Gastroesophageal sphincter (tissue), 4 donors: ENCODE data around the gene PCDHA4. TPM values are rescaled to one million over a fixed set of nuclear protein-coding genes. Genes with fewer than 3 reads are reported as not detected.
"Not testable (repeated sequence)": the region's sequence is repeated elsewhere in the genome, so short reads cannot be mapped to it uniquely, and the experiment has no call there.

Experiments
- ATAC-seq: fragments of 150-250 bp; one replicate; pipeline ENCODE4 v1.9.1; 2016; ENCODE audit warnings: mild to moderate bottlenecking, moderate library complexity
- H3K27ac ChIP-seq, 4 donors: fragments of 200-600 bp; sonication (generic) in 3 of 4; 1 replicate in 3 of 4; 2 replicates in 1 of 4; pipeline ENCODE4 v1.5.1; 2016 to 2019
- H3K27me3 ChIP-seq: fragments of 200-600 bp; sonication (generic); one replicate; pipeline ENCODE4 v1.5.1; 2019
- H3K36me3 ChIP-seq, 2 donors: fragments of 200-600 bp; sonication (generic); one replicate each; pipeline ENCODE4 v1.5.1; 2019; ENCODE audit warnings: control low read depth in 1 of 2
- H3K4me1 ChIP-seq, 3 donors: fragments of 200-600 bp; sonication (generic); 1 replicate in 2 of 3; 2 replicates in 1 of 3; pipeline ENCODE4 v1.5.1; 2016 to 2019; ENCODE audit warnings: control low read depth in 2 of 3
- H3K4me3 ChIP-seq, 2 donors: fragments of 200-600 bp; sonication (generic); one replicate each; pipeline ENCODE4 v1.5.1; 2019; ENCODE audit warnings: mild to moderate bottlenecking in 1 of 2, moderate library complexity in 1 of 2
- H3K9me3 ChIP-seq, 3 donors: fragments of 200-600 bp; sonication (generic); one replicate each; pipeline ENCODE4 v1.5.1; 2017 to 2019; ENCODE audit warnings: control low read depth in 2 of 3
- EP300 ChIP-seq: sonication (generic); formaldehyde crosslinking; IDR thresholded peaks from one replicate; pipeline ENCODE4 v1.6.1; 2017; ENCODE audit warnings: antibody characterized with exemption, mild to moderate bottlenecking
- POLR2A ChIP-seq, 2 donors: fragments of 450-650 bp; IDR thresholded peaks; one replicate each; pipeline ENCODE4 v1.6.1; 2017; ENCODE audit warnings: antibody characterized with exemption in 2 of 2, mild to moderate bottlenecking in 2 of 2, moderate library complexity in 1 of 2
- POLR2AphosphoS5 ChIP-seq: sonication (generic); formaldehyde crosslinking; IDR thresholded peaks from one replicate; pipeline ENCODE4 v1.6.1; 2017; ENCODE audit warnings: antibody characterized with exemption
- WGBS, 2 donors: methylation state at CpG; one replicate each; pipeline ENCODE4 v1.1.5; 2018; ENCODE audit warnings: low coverage in 1 of 2; 5-methylcytosine and 5-hydroxymethylcytosine counted together
- total RNA-seq, 4 donors: library from RNA; depleted of rRNA; stranded (reverse); fragments of >200 nt; gene quantifications; one replicate each; pipeline ENCODE4 v1.1.0, GENCODE V29; 2016
- TF ChIP-seq, protein P1 (sequence below), 4 experiments: fragments of 200-600 bp in 2 of 4; fragments of 450-650 bp in 2 of 4; sonication (generic) in 1 of 4; IDR thresholded peaks; one replicate each; pipeline ENCODE4 v1.5.1; 2017 to 2019; ENCODE audit warnings: antibody characterized with exemption in 4 of 4, mild to moderate bottlenecking in 2 of 4, moderate library complexity in 2 of 4

Gene PCDHA4
- total RNA-seq, 4 donors from 2014 or later = 0.13 to 0.96 (median 0.31) TPM; not detected in 1

DNA sequence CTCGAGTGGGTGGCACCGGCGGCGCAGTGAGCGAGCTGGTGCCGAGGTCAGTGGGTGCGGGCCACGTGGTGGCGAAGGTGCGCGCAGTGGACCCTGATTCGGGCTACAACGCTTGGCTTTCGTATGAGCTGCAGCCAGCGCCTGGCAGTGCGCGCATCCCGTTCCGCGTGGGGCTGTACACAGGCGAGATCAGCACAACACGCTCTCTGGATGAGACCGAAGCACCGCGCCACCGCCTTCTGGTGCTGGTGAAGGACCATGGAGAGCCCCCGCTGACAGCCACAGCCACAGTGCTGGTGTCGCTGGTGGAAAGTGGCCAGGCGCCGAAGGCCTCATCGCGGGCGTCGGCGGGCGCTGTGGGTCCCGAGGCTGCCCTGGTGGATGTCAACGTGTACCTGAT, 16.6 kb downstream of the PCDHA4 start:
- peaks cover 55% of the 10 kb centered on the region for H3K27me3 ChIP-seq
- WGBS, 2 donors = no CpG with 5 or more reads among the region's 38 CpGs
- H3K9me3 ChIP-seq = peaks cover 0 to 37% (median 0%) of the 10 kb centered on the region in 3 donors
- TF ChIP-seq POLR2AphosphoS5 = no peak
- no peak for TF ChIP-seq EP300
- no peak for TF ChIP-seq POLR2A (IDR thresholded peaks at IDR 0.05)
- TF ChIP-seq, protein P1, sequence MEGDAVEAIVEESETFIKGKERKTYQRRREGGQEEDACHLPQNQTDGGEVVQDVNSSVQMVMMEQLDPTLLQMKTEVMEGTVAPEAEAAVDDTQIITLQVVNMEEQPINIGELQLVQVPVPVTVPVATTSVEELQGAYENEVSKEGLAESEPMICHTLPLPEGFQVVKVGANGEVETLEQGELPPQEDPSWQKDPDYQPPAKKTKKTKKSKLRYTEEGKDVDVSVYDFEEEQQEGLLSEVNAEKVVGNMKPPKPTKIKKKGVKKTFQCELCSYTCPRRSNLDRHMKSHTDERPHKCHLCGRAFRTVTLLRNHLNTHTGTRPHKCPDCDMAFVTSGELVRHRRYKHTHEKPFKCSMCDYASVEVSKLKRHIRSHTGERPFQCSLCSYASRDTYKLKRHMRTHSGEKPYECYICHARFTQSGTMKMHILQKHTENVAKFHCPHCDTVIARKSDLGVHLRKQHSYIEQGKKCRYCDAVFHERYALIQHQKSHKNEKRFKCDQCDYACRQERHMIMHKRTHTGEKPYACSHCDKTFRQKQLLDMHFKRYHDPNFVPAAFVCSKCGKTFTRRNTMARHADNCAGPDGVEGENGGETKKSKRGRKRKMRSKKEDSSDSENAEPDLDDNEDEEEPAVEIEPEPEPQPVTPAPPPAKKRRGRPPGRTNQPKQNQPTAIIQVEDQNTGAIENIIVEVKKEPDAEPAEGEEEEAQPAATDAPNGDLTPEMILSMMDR (IDR thresholded peaks at IDR 0.05) = no peak
- no peak for ATAC-seq
- H3K36me3 ChIP-seq = no peaks in the 10 kb centered on the region
- no peaks in the 10 kb centered on the region for H3K4me1 ChIP-seq
- no peak overlapping the region for H3K27ac ChIP-seq
- no peak overlapping the region for H3K4me3 ChIP-seq

DNA sequence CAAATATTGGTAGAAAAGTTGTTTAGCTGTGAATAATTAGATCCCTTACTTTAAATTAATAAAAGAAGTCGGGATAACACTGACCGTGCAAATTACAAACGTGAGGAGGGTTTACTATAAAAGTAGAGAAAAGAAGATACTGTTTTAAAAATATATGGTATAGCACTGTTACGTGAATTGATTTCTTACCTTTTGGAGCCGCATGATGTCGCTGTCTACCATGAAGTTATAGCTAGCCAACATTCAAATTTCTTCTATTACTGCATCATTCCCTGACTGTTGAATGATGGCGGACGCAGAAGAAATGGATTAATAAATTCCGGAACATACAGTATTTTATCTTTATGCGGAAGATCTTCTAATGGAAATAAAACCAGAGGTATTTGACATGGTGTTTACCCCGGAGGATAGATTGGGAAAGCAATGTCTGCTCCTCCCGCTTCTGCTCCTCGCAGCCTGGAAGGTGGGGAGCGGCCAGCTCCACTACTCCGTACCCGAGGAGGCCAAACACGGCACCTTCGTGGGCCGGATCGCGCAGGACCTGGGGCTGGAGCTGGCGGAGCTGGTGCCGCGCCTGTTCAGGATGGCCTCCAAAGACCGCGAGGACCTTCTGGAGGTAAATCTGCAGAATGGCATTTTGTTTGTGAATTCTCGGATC, 21.0 kb downstream of the PCDHA4 start, which contains the start of gene PCDHA6:
PCDHA6 (plus strand) TSS at position 257 of the 658 bp plus-strand sequence; CDS start at position 389, 132 bp downstream.
- H3K4me1 ChIP-seq = no peaks in the 10 kb centered on the region
- no peaks in the 10 kb centered on the region for H3K36me3 ChIP-seq
- no peak within 1 kb of the TSS for H3K27ac ChIP-seq
- H3K4me3 ChIP-seq = no peak within 1 kb of the TSS
- ATAC-seq = no peak
- peaks cover 78% of the 10 kb centered on the region for H3K27me3 ChIP-seq
- TF ChIP-seq, protein P1 (IDR thresholded peaks at IDR 0.05) = no peak
- no peak for TF ChIP-seq POLR2AphosphoS5
- H3K9me3 ChIP-seq = peaks cover 0 to 55% (median 0%) of the 10 kb centered on the region in 3 donors
- 10 to 17% methylated on average over 11 to 12 of the region's 27 CpGs for WGBS, 2 donors

DNA sequence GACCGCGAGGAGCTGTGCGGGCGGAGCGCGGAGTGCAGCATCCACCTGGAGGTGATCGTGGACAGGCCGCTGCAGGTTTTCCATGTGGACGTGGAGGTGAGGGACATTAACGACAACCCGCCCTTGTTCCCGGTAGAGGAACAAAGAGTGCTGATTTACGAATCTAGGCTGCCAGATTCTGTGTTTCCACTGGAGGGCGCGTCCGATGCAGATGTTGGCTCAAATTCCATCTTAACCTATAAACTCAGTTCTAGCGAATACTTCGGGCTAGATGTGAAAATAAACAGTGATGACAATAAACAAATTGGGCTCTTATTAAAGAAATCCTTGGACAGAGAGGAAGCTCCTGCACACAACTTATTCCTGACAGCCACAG, 21.5 kb downstream of the PCDHA4 start:
- Histone ChIP-seq H3K9me3 (peaks cover 0 to 50% (median 0%) of the 10 kb centered on the region in 3 donors), H3K27ac (no peak overlapping the region), H3K4me3 (no peak overlapping the region)

DNA sequence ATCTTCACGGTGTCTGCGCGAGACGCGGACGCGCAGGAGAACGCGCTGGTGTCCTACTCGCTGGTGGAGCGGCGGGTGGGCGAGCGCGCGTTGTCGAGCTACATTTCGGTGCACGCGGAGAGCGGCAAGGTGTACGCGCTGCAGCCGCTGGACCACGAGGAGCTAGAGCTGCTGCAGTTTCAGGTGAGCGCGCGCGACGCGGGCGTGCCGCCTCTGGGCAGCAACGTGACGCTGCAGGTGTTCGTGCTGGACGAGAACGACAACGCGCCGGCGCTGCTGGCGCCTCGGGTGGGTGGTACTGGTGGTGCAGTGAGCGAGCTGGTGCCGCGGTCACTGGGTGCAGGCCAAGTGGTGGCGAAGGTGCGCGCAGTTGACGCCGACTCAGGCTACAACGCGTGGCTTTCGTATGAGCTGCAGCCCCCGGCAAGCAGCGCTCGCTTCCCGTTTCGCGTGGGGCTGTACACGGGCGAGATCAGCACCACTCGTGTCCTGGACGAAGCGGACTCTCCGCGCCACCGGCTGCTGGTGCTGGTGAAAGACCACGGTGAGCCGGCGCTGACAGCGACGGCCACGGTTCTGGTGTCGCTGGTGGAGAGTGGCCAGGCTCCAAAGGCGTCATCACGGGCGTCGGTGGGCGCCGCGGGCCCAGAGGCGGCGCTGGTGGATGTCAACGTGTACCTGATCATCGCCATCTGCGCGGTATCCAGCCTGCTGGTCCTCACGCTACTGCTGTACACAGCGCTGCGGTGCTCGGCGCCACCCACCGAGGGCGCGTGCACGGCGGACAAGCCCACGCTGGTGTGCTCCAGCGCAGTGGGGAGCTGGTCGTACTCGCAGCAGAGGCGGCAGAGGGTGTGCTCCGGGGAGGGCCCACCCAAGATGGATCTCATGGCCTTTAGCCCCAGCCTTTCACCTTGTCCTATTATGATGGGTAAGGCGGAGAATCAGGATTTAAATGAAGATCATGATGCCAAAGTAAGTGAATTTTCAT, 22.9 kb downstream of the PCDHA4 start:
- not testable (repeated sequence) for H3K27ac ChIP-seq, ATAC-seq, H3K4me1 ChIP-seq, H3K4me3 ChIP-seq, H3K36me3 ChIP-seq
- peaks cover 81% of the 10 kb centered on the region for H3K27me3 ChIP-seq
- H3K9me3 ChIP-seq = peaks cover 0 to 55% (median 0%) of the 10 kb centered on the region in 3 donors
- WGBS, 2 donors = 15 to 88% methylated on average over 1 to 4 of the region's 106 CpGs

More for the DNA sequence above, 21.5 kb downstream of the PCDHA4 start:
- Histone ChIP-seq H3K27me3 (peaks cover 78% of the 10 kb centered on the region), H3K36me3 (no peaks in the 10 kb centered on the region), H3K4me1 (no peaks in the 10 kb centered on the region)
- 19 to 27% methylated on average over 9 to 11 of the region's 18 CpGs for WGBS, 2 donors
- no peak for TF ChIP-seq POLR2AphosphoS5
- TF ChIP-seq, protein P1 (IDR thresholded peaks at IDR 0.05) = no peak
- no peak for TF ChIP-seq POLR2A (IDR thresholded peaks at IDR 0.05)
- no peak for TF ChIP-seq EP300
- no peak for ATAC-seq

DNA sequence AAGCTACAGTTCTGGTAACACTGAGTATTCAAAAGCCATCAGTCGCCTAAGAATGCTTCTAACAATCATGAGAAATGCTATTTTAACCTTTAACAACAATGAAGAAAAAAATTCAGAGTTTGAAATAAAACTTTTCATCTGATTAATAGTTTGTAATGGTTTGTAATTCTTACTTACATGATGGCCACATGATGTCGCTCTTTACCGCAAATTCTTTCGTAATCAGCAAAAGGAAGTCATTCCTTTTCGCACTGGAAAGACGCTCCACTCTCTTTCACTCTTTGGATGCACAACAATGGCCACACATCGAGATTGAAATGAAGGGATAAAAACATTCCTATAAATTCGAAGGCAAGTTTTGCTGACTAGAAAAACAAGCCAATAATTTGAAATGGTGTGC, 27.1 kb downstream of the PCDHA4 start, which contains the start of gene PCDHA7:
PCDHA7 (plus strand) TSS at position 277 of the 400 bp plus-strand sequence; CDS start at position 392, 115 bp downstream.
- Histone ChIP-seq H3K36me3 (no peaks in the 10 kb centered on the region), H3K27me3 (peaks cover 80% of the 10 kb centered on the region), H3K4me3 (peak within 1 kb of the TSS in 1 of 2 donors; percentile 19), H3K27ac (no peak within 1 kb of the TSS), H3K4me1 (no peaks in the 10 kb centered on the region), H3K9me3 (peaks cover 0 to 53% (median 0%) of the 10 kb centered on the region in 3 donors)
- WGBS, 2 donors = 8 to 17% methylated on average over 6 to 8 of the region's 8 CpGs
- no peak for TF ChIP-seq EP300
- TF ChIP-seq POLR2AphosphoS5 = no peak
- TF ChIP-seq POLR2A (IDR thresholded peaks at IDR 0.05) = no peak
- TF ChIP-seq, protein P1 (IDR thresholded peaks at IDR 0.05) = no peak
- ATAC-seq = no peak

DNA sequence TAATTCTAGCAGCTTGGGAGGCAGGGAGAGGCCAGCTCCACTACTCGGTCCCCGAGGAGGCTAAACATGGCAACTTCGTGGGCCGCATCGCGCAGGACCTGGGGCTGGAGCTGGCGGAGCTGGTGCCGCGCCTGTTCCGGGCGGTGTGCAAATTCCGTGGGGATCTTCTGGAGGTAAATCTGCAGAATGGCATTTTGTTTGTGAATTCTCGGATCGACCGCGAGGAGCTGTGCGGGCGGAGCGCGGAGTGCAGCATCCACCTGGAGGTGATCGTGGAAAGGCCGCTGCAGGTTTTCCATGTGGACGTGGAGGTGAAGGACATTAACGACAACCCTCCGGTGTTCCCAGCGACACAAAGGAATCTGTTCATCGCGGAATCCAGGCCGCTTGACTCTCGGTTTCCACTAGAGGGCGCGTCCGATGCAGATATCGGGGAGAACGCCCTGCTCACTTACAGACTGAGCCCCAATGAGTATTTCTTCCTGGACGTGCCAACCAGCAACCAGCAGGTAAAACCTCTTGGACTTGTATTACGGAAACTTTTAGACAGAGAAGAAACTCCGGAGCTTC, 27.7 kb downstream of the PCDHA4 start:
- not testable (repeated sequence) for ATAC-seq, H3K4me1 ChIP-seq, H3K36me3 ChIP-seq, H3K27ac ChIP-seq
- H3K4me3 ChIP-seq = peak overlapping the region in 1 of 2 donors; percentile 19
- peaks cover 0 to 51% (median 0%) of the 10 kb centered on the region in 3 donors for H3K9me3 ChIP-seq
- peaks cover 80% of the 10 kb centered on the region for H3K27me3 ChIP-seq
- 7% methylated on average over 7 of the region's 38 CpGs; no CpG with 5 or more reads in 1 of the 2 donors for WGBS, 2 donors
